Measurements from ENCODE around the gene KIRREL2.
"Not testable (repeated sequence)": the region's sequence is repeated elsewhere in the genome, so short reads cannot be mapped to it uniquely, and the experiment has no call there.

Gene KIRREL2

DNA sequence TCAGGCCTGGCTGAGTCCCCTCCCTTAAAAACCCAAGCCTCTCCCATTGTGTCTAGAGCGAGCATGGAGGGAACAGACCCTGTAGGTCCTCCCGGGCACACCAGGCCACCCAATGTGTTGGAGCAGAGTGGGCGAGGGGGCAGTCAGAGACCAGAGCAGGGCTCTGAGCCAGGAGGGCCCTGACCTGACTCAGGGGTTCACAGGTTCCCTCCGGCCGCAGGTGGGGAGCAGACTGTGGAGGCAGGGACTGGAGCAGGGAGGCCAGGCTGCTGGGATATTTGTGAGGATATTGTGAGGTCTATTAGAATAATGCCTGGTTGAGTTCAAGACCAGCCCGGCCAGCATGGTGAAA lies 52.9 kb downstream of the KIRREL2 start:
- intact Hi-C loops (cut with DNase I; ENCODE audit: low total_unique reads) = no loop called here
- Histone ChIP-seq H3K36me3 (no peaks in the 10 kb centered on the region), H3K4me3 (no peak overlapping the region), H3K9me3 (no peaks in the 10 kb centered on the region), H3K4me1 (no peaks in the 10 kb centered on the region), H3K27ac (no peak overlapping the region), H3K27me3 (peaks cover 0 to 6% of the 10 kb centered on the region in 2 donors)
- no peak for DNase-seq
- no peak for TF ChIP-seq CTCF (IDR thresholded peaks at IDR 0.05)

DNA sequence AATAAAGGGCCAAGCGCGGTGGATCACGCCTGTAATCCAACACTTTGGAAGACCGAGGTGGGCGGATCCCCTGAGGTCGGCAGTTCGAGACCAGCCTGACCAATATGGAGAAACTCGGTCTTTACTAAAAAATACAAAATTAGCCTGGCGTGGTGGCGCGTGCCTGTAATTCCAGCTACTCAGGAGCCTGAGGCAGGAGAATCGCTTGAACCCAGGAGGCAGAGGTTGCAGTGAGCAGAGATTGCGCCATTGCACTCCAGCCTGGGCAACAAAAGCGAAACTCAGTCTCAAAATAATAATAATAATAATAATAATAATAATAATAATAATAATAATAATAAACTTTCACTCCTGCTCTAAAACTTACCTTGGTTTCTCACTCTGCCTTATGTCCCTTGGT lies 53.6 kb downstream of the KIRREL2 start:
- intact Hi-C loops (cut with DNase I; ENCODE audit: low total_unique reads); H3K9me3 ChIP-seq; H3K27ac ChIP-seq: not testable (repeated sequence)

GRCh38 chr19:35911173-35911572 lies 54.5 kb downstream of the KIRREL2 start:
- Histone ChIP-seq H3K9me3 (no peaks in the 10 kb centered on the region), H3K4me3 (no peak overlapping the region), H3K27me3 (peaks cover 0 to 6% of the 10 kb centered on the region in 2 donors), H3K36me3 (no peaks in the 10 kb centered on the region), H3K27ac (no peak overlapping the region), H3K4me1 (no peaks in the 10 kb centered on the region)
- intact Hi-C loops (cut with DNase I; ENCODE audit: low total_unique reads) = no loop called here
- TF ChIP-seq CTCF (IDR thresholded peaks at IDR 0.05) = no peak
- DNase-seq = no peak

More for the DNA sequence above, 53.6 kb downstream of the KIRREL2 start:
- DNase-seq, H3K4me1 ChIP-seq, H3K27me3 ChIP-seq, H3K36me3 ChIP-seq, H3K4me3 ChIP-seq: not testable (repeated sequence)

DNA sequence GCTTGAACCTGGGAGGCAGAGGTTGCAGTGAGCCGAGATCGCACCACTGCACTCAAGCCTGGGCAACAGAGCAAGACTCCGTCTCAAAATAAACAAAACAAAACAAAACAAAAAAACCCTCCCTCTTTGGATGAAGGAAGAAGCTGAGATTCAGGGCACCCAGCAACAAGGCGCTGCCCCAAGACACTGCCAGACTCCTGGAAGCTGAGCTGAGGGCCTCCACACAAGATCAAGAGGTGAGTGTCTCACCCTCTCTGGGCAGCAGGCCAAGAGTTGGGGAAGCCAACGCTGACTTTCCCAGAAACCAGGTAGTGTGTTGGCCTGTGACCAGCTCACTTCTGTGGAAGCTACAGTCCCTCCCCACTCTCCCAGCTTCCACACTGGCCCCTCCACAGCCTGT lies 55.1 kb downstream of the KIRREL2 start:
- no peaks in the 10 kb centered on the region for H3K9me3 ChIP-seq
- peaks cover 0 to 6% of the 10 kb centered on the region in 2 donors for H3K27me3 ChIP-seq
- no peaks in the 10 kb centered on the region for H3K4me1 ChIP-seq
- no peak for TF ChIP-seq CTCF (IDR thresholded peaks at IDR 0.05)
- intact Hi-C loops (cut with DNase I; ENCODE audit: low total_unique reads) = no loop called here
- H3K27ac ChIP-seq = no peak overlapping the region
- DNase-seq = no peak
- H3K36me3 ChIP-seq = no peaks in the 10 kb centered on the region
- H3K4me3 ChIP-seq = no peak overlapping the region

GRCh38 chr19:35913589-35913988 lies 56.9 kb downstream of the KIRREL2 start:
- H3K36me3 ChIP-seq = no peaks in the 10 kb centered on the region
- H3K27ac ChIP-seq = no peak overlapping the region
- peaks cover 0 to 11% of the 10 kb centered on the region in 2 donors for H3K27me3 ChIP-seq
- intact Hi-C loops (cut with DNase I; ENCODE audit: low total_unique reads) = no loop called here
- H3K4me1 ChIP-seq = no peaks in the 10 kb centered on the region
- H3K9me3 ChIP-seq = no peaks in the 10 kb centered on the region
- no peak for DNase-seq
- H3K4me3 ChIP-seq = no peak overlapping the region
- TF ChIP-seq CTCF (IDR thresholded peaks at IDR 0.05) = no peak

DNA sequence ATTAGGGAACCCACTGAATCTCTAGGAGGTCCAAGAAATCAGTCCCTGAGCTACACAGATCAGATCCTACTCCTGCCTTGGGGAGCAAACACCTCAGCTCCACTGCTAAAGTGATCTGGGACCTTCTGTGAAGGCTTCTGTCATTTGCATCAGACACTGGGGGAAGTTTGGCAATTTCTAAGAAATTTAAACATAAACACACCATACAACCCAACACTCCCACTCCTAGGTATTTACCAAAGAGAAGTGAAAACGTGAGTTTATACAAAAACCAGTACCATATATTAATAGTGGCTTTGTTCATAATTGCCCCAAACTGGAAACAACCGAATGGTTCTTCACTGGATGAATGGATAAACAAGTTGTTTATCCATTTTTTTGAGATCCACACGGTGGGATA lies 58.7 kb downstream of the KIRREL2 start:
- H3K27ac ChIP-seq = no peak overlapping the region
- no peaks in the 10 kb centered on the region for H3K36me3 ChIP-seq

More for the DNA sequence above, 58.7 kb downstream of the KIRREL2 start:
- intact Hi-C loops (cut with DNase I; ENCODE audit: low total_unique reads) = no loop called here
- no peaks in the 10 kb centered on the region for H3K9me3 ChIP-seq
- H3K4me1 ChIP-seq = no peaks in the 10 kb centered on the region
- DNase-seq = no peak
- no peak for TF ChIP-seq CTCF (IDR thresholded peaks at IDR 0.05)
- H3K4me3 ChIP-seq = no peak overlapping the region
- peaks cover 0 to 10% of the 10 kb centered on the region in 2 donors for H3K27me3 ChIP-seq
